Activated CD8-positive, alpha-beta memory T cell treated with anti-CD3 and anti-CD28 coated beads, Interleukin-2, amount 10 ng/mL, durations not matched to agents 7 days and 5 days (primary cell): ENCODE results near the gene CEP97. TPM values are rescaled to one million over a fixed set of nuclear protein-coding genes. Genes with fewer than 3 reads are reported as not detected.
"Not testable (repeated sequence)": the region's sequence is repeated elsewhere in the genome, so short reads cannot be mapped to it uniquely, and the experiment has no call there.

Experiments
- ATAC-seq: fragments of 150-1000 bp; cut with Tn5 transposase; one replicate; pipeline ENCODE4 v1.10.0; 2021; ENCODE audit warnings: moderate library complexity
- CTCF ChIA-PET: fragments of 350-600 bp; sonication (Branson Sonifier 250); formaldehyde crosslinking; loops from one replicate; lab custom pipeline; 2021; ENCODE audit warnings: antibody characterized with exemption; lab: Charles Lee
- DNase-seq: peaks from one replicate; pipeline ENCODE4 v3.0.0-alpha.2; 2020
- H3K27ac Mint-ChIP-seq: one replicate; pipeline ENCODE4 v1.8.0; 2021; ENCODE audit warnings: mild to moderate bottlenecking, mixed read lengths
- H3K27me3 Mint-ChIP-seq: one replicate; pipeline ENCODE4 v1.8.0; 2021; ENCODE audit warnings: mixed read lengths
- H3K36me3 Mint-ChIP-seq: one replicate; pipeline ENCODE4 v1.8.0; 2021; ENCODE audit warnings: mild to moderate bottlenecking, mixed read lengths
- H3K4me1 Mint-ChIP-seq: one replicate; pipeline ENCODE4 v1.8.0; 2021; ENCODE audit warnings: mixed read lengths
- H3K4me3 Mint-ChIP-seq: one replicate; pipeline ENCODE4 v1.8.0; 2021; ENCODE audit warnings: mild to moderate bottlenecking, moderate library complexity, mixed read lengths
- H3K9me3 Mint-ChIP-seq: one replicate; pipeline ENCODE4 v1.8.0; 2022; ENCODE audit warnings: low read depth, mixed read lengths
- total RNA-seq, 2 experiments: library from RNA; stranded (reverse); gene quantifications; one replicate each; pipeline ENCODE4 v1.2.3, GENCODE V29; 2021

CEP97 gene
- total RNA-seq, 2 experiments from 2014 or later: 22.5 TPM

- no peaks in the 10 kb centered on the region for H3K27me3 Mint-ChIP-seq
- DNase-seq (no peak), ATAC-seq (no peak)
- H3K27ac Mint-ChIP-seq: no peak overlapping the region
- H3K4me1 Mint-ChIP-seq: peaks cover 27% of the 10 kb centered on the region
- peaks cover 22% of the 10 kb centered on the region for H3K36me3 Mint-ChIP-seq
- no peak overlapping the region for H3K4me3 Mint-ChIP-seq
- no peaks in the 10 kb centered on the region for H3K9me3 Mint-ChIP-seq
- CTCF ChIA-PET: no interaction called here
Observed at GRCh38 chr3:101689286-101689685, 35.1 kb upstream of the CEP97 start.

- H3K4me1 Mint-ChIP-seq: peaks cover 17% of the 10 kb centered on the region
- CTCF ChIA-PET: interaction anchor here (1.1 to 1.3 kb wide), 3 partner anchors 13 to 538 kb away, joined by 4 to 5 read pairs (median 4); no protein-coding TSS in a partner anchor
- H3K27ac Mint-ChIP-seq: no peak overlapping the region
- no peaks in the 10 kb centered on the region for H3K27me3 Mint-ChIP-seq
- no peaks in the 10 kb centered on the region for H3K9me3 Mint-ChIP-seq
- DNase-seq (no peak), ATAC-seq (no peak)
- H3K4me3 Mint-ChIP-seq: no peak overlapping the region
- peaks cover 6% of the 10 kb centered on the region for H3K36me3 Mint-ChIP-seq
Observed at GRCh38 chr3:101690972-101691371, 33.4 kb upstream of the CEP97 start.

- H3K36me3 Mint-ChIP-seq, H3K9me3 Mint-ChIP-seq, ATAC-seq, H3K4me3 Mint-ChIP-seq, DNase-seq, H3K27ac Mint-ChIP-seq, H3K27me3 Mint-ChIP-seq: not testable (repeated sequence)
- peaks cover 17% of the 10 kb centered on the region for H3K4me1 Mint-ChIP-seq
- CTCF ChIA-PET: interaction anchor here (1.1 to 1.3 kb wide), 2 partner anchors 14 to 111 kb away, joined by 4 to 5 read pairs; no protein-coding TSS in a partner anchor
Observed at GRCh38 chr3:101691685-101692671, 32.4 kb upstream of the CEP97 start.

- not testable (repeated sequence) for H3K27me3 Mint-ChIP-seq, H3K4me1 Mint-ChIP-seq, H3K4me3 Mint-ChIP-seq, H3K9me3 Mint-ChIP-seq, H3K36me3 Mint-ChIP-seq, H3K27ac Mint-ChIP-seq
- DNase-seq: peak; percentile 64
- CTCF ChIA-PET: interaction anchor here (2.3 kb wide), 1 partner anchor 14 kb away, joined by 5 read pairs; no protein-coding TSS in a partner anchor
- ATAC-seq: peak; percentile 93
Observed at GRCh38 chr3:101693540-101693939, 30.9 kb upstream of the CEP97 start.

GRCh38 chr3:101694836-101695235 is 29.6 kb upstream of the CEP97 start:
- H3K4me1 Mint-ChIP-seq, H3K9me3 Mint-ChIP-seq, H3K27ac Mint-ChIP-seq, H3K4me3 Mint-ChIP-seq, H3K36me3 Mint-ChIP-seq, DNase-seq, H3K27me3 Mint-ChIP-seq, ATAC-seq: not testable (repeated sequence)
- CTCF ChIA-PET: interaction anchor here (1.1 to 2.3 kb wide), 4 partner anchors 10 to 133 kb away, joined by 3 to 6 read pairs (median 4); partner anchors contain the start of gene NXPE3

GRCh38 chr3:101695779-101696372 is 28.5 kb upstream of the CEP97 start:
- CTCF ChIA-PET: interaction anchor here (0.7 to 2.3 kb wide), 5 partner anchors 12 to 132 kb away, joined by 3 to 6 read pairs (median 3); partner anchors contain the start of genes CEP97 and NXPE3
- Mint-ChIP-seq H3K27me3 (no peaks in the 10 kb centered on the region), H3K4me3 (no peak overlapping the region), H3K9me3 (no peaks in the 10 kb centered on the region), H3K4me1 (peaks cover 6% of the 10 kb centered on the region), H3K27ac (no peak overlapping the region), H3K36me3 (no peaks in the 10 kb centered on the region)
- DNase-seq (no peak), ATAC-seq (no peak)

- no peaks in the 10 kb centered on the region for H3K9me3 Mint-ChIP-seq
- no peaks in the 10 kb centered on the region for H3K36me3 Mint-ChIP-seq
- H3K27me3 Mint-ChIP-seq: no peaks in the 10 kb centered on the region
- no peaks in the 10 kb centered on the region for H3K4me1 Mint-ChIP-seq
- H3K27ac Mint-ChIP-seq: peak overlapping the region; percentile 36
- no peak overlapping the region for H3K4me3 Mint-ChIP-seq
- ATAC-seq (no peak), DNase-seq (no peak)
- CTCF ChIA-PET: interaction anchor here (1.1 kb wide), 1 partner anchor 106 kb away, joined by 3 read pairs; no protein-coding TSS in a partner anchor
Observed at GRCh38 chr3:101701696-101702634, 22.4 kb upstream of the CEP97 start.

- no peak for ATAC-seq
- CTCF ChIA-PET: no interaction called here
- H3K36me3 Mint-ChIP-seq: no peaks in the 10 kb centered on the region
- no peaks in the 10 kb centered on the region for H3K9me3 Mint-ChIP-seq
- H3K27ac Mint-ChIP-seq: no peak overlapping the region
- H3K4me3 Mint-ChIP-seq: no peak overlapping the region
- no peak for DNase-seq
- no peaks in the 10 kb centered on the region for H3K27me3 Mint-ChIP-seq
- H3K4me1 Mint-ChIP-seq: no peaks in the 10 kb centered on the region
Observed at GRCh38 chr3:101702726-101703125, 21.7 kb upstream of the CEP97 start.

GRCh38 chr3:101703169-101703568 is 21.2 kb upstream of the CEP97 start:
- DNase-seq (no peak), ATAC-seq (no peak)
- H3K27ac Mint-ChIP-seq: no peak overlapping the region
- CTCF ChIA-PET: no interaction called here
- no peaks in the 10 kb centered on the region for H3K4me1 Mint-ChIP-seq
- H3K36me3 Mint-ChIP-seq: no peaks in the 10 kb centered on the region
- no peaks in the 10 kb centered on the region for H3K27me3 Mint-ChIP-seq
- H3K9me3 Mint-ChIP-seq: no peaks in the 10 kb centered on the region
- H3K4me3 Mint-ChIP-seq: no peak overlapping the region

- not testable (repeated sequence) for ATAC-seq, H3K36me3 Mint-ChIP-seq, H3K4me3 Mint-ChIP-seq, DNase-seq, H3K9me3 Mint-ChIP-seq, H3K27ac Mint-ChIP-seq, H3K27me3 Mint-ChIP-seq, H3K4me1 Mint-ChIP-seq
- CTCF ChIA-PET: interaction anchor here (1.1 to 1.4 kb wide), 2 partner anchors 10 to 18 kb away, joined by 3 read pairs; partner anchors contain the start of gene RPL24
Observed at GRCh38 chr3:101704639-101705038, 19.8 kb upstream of the CEP97 start.

GRCh38 chr3:101709126-101709525 is 15.3 kb upstream of the CEP97 start:
- Mint-ChIP-seq H3K4me3 (no peak overlapping the region), H3K27me3 (no peaks in the 10 kb centered on the region), H3K4me1 (no peaks in the 10 kb centered on the region), H3K36me3 (no peaks in the 10 kb centered on the region), H3K27ac (no peak overlapping the region), H3K9me3 (no peaks in the 10 kb centered on the region)
- CTCF ChIA-PET: no interaction called here
- ATAC-seq (no peak), DNase-seq (no peak)

GRCh38 chr3:101718455-101718854 is 6.0 kb upstream of the CEP97 start:
- Mint-ChIP-seq H3K4me3 (no peak overlapping the region), H3K27me3 (no peaks in the 10 kb centered on the region), H3K36me3 (no peaks in the 10 kb centered on the region), H3K9me3 (no peaks in the 10 kb centered on the region), H3K27ac (no peak overlapping the region), H3K4me1 (peaks cover 22% of the 10 kb centered on the region)
- CTCF ChIA-PET: interaction anchor here (0.9 to 1.2 kb wide), 2 partner anchors 22 to 65 kb away, joined by 3 read pairs; no protein-coding TSS in a partner anchor
- no peak for ATAC-seq
- no peak for DNase-seq
